HCT116 (cell line): ENCODE measurements around the gene HSPA9.

Source experiments
- ATF3 ChIP-seq: IDR thresholded peaks from 2 replicates; pipeline ENCODE4 v1.6.1; 2012
- CBX3 ChIP-seq: IDR thresholded peaks from 2 replicates; pipeline ENCODE4 v1.6.1; 2012; ENCODE audit warnings: low read depth
- CEBPB ChIP-seq: IDR thresholded peaks from 2 replicates; pipeline ENCODE4 v1.6.1; 2012; ENCODE audit warnings: low read depth
- CTCF ChIP-seq, 3 experiments: fragments of 200-600 bp in 1 of 3; sonication (generic) in 1 of 3; IDR thresholded peaks in 2 of 3; conservative IDR thresholded peaks in 1 of 3; 2 replicates each; pipeline ENCODE4 v1.5.1; 2012 to 2017; ENCODE audit warnings: low read depth in 2 of 3, low read length in 2 of 3, antibody characterized with exemption in 1 of 3, borderline replicate concordance in 1 of 3, control low read depth in 1 of 3, mild to moderate bottlenecking in 1 of 3, mixed read lengths in 1 of 3, mixed run types in 1 of 3, moderate library complexity in 1 of 3; ENCODE audit not compliant: insufficient read depth in 1 of 3
- EGR1 ChIP-seq: IDR thresholded peaks from 2 replicates; pipeline ENCODE4 v1.6.1; 2012; ENCODE audit warnings: low read depth
- EZH2 ChIP-seq: fragments of 200-600 bp; sonication (generic); IDR thresholded peaks from 2 replicates; pipeline ENCODE4 v1.6.1; 2017; ENCODE audit warnings: antibody characterized with exemption, mixed run types
- MAX ChIP-seq: IDR thresholded peaks from 2 replicates; pipeline ENCODE4 v1.6.1; 2012
- POLR2A ChIP-seq: IDR thresholded peaks from 2 replicates; pipeline ENCODE4 v1.7.0; 2011; ENCODE audit warnings: borderline replicate concordance; ENCODE audit not compliant: insufficient read depth, insufficient read length; ENCODE audit errors: extremely low read depth
- RAD21 ChIP-seq: IDR thresholded peaks from 2 replicates; pipeline ENCODE4 v1.6.1; 2012; ENCODE audit warnings: low read depth, mild to moderate bottlenecking
- REST ChIP-seq: IDR thresholded peaks from 2 replicates; pipeline ENCODE4 v1.6.1; 2012; ENCODE audit warnings: low read depth
- SIN3A ChIP-seq: IDR thresholded peaks from 2 replicates; pipeline ENCODE4 v1.6.1; 2012; ENCODE audit warnings: low read depth
- SP1 ChIP-seq: IDR thresholded peaks from 2 replicates; pipeline ENCODE4 v1.6.1; 2012; ENCODE audit warnings: low read depth
- ZNF274 ChIP-seq: fragments of 200-500 bp; sonication (Bioruptor generic); IDR thresholded peaks from 2 replicates; pipeline ENCODE4 v1.6.1; 2014; ENCODE audit warnings: mild to moderate bottlenecking, low read depth, low read length, inconsistent platforms

- TF ChIP-seq CTCF (IDR thresholded peaks at IDR 0.05 in 2 of 3, conservative IDR thresholded peaks at IDR 0.05 in 1 of 3; ENCODE audit: borderline replicate concordance in 1 of 3, insufficient read depth in 1 of 3, low read depth in 2 of 3, low read length in 2 of 3) (no peak), SIN3A (no peak), CBX3 (no peak), SP1 (no peak), POLR2A (no peak), EZH2 (no peak), RAD21 (no peak), MAX (no peak), CEBPB (no peak), ATF3 (no peak), EGR1 (no peak), ZNF274 (no peak), REST (no peak)
These were observed 432 bp downstream of the HSPA9 start for GRCh38 chr5:138574744-138575193.
